Osteoblast (primary cell): Measurements from ENCODE around the gene KRTAP21-3. TPM values are rescaled to one million over a fixed set of nuclear protein-coding genes. Genes with fewer than 3 reads are reported as not detected.
"Not testable (repeated sequence)": the region's sequence is repeated elsewhere in the genome, so short reads cannot be mapped to it uniquely, and the experiment has no call there.

Experiments used
- DNase-seq: peaks from one replicate; pipeline ENCODE4 v3.0.0; 2011; ENCODE audit warnings: low spot score, mixed read lengths; ENCODE audit not compliant: insufficient read length; ENCODE audit errors: missing footprints
- H2AFZ ChIP-seq: 2 replicates; pipeline ENCODE4 v1.6.0; 2011; ENCODE audit warnings: mild to moderate bottlenecking, low read length
- H3K27ac ChIP-seq: 2 replicates; pipeline ENCODE4 v1.5.1; 2011; ENCODE audit warnings: mild to moderate bottlenecking, low read depth, low read length, moderate library complexity
- H3K27me3 ChIP-seq: 2 replicates; pipeline ENCODE4 v1.6.0; 2012; ENCODE audit warnings: mild to moderate bottlenecking, control low read depth, inconsistent platforms, low read length, moderate library complexity; ENCODE audit not compliant: insufficient read depth
- H3K36me3 ChIP-seq: 2 replicates; pipeline ENCODE4 v1.5.1; 2011; ENCODE audit warnings: mild to moderate bottlenecking, low read length, control low read depth, moderate library complexity; ENCODE audit not compliant: insufficient read depth
- H3K4me1 ChIP-seq: 2 replicates; pipeline ENCODE4 v1.5.1; 2011; ENCODE audit warnings: mild to moderate bottlenecking, low read length, control low read depth, moderate library complexity; ENCODE audit not compliant: insufficient read depth
- H3K4me2 ChIP-seq: 2 replicates; pipeline ENCODE4 v1.6.0; 2011; ENCODE audit warnings: mild to moderate bottlenecking, low read length; ENCODE audit not compliant: insufficient read depth
- H3K4me3 ChIP-seq: fragments of 200-600 bp; sonication (generic); 3 replicates; pipeline ENCODE4 v1.5.1; 2012; ENCODE audit warnings: mild to moderate bottlenecking, low read length, inconsistent platforms; ENCODE audit not compliant: insufficient read depth
- H3K79me2 ChIP-seq: 2 replicates; pipeline ENCODE4 v1.6.0; 2012; ENCODE audit warnings: mild to moderate bottlenecking, low read length, control low read depth, inconsistent platforms; ENCODE audit not compliant: insufficient read depth
- H3K9me3 ChIP-seq: 2 replicates; pipeline ENCODE4 v1.5.1; 2011; ENCODE audit warnings: low read depth, low read length, control low read depth
- H4K20me1 ChIP-seq: 2 replicates; pipeline ENCODE4 v1.6.0; 2012; ENCODE audit warnings: mild to moderate bottlenecking, low read length, control low read depth; ENCODE audit not compliant: insufficient read depth
- total RNA-seq: library from RNA; depleted of rRNA; stranded (reverse); fragments of >200 nt; gene quantifications from 2 replicates; pipeline ENCODE4 v1.2.3, GENCODE V29; 2012
- TF ChIP-seq, protein P1 (sequence below): IDR thresholded peaks from 2 replicates; pipeline ENCODE4 v1.5.1; 2011; ENCODE audit warnings: mild to moderate bottlenecking, low read depth, low read length, moderate library complexity; ENCODE audit errors: extremely low read depth

Gene KRTAP21-3, protein sequence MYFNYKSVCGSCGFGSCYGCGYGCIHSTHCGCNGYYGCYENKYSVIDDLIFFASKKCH
- total RNA-seq = not detected in 2 replicates

DNA sequence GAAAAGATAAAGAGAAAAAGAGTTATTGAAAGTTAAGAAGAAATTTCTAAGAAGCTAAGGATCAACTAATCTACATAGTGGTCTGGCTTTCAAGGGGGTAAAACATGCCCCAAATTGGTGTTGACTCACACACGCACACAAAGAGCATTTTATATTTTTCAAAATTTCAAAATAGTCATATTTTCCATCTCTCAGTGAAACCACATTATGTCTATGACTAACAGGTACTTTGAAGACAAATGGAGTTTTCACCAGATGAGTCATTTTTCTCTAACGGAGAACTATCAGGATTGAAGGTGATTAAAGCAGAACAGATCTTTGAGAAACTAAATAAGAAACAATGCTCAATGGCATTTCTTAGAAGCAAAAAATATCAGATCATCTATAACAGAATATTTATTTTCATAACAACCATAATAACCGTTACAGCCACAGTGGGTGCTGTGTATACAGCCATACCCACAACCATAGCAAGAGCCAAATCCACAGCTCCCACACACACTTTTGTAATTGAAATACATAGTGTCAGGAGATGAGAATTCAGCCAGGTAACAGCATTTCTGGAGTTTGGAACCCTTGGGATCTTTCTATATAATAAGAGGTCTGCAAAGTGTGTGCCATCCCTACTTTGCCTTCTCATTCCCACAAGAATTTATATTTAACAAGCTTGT, at the start of gene KRTAP21-3:
Gene KRTAP21-3 (minus strand): TSS at position 539 of the 671 bp plus-strand sequence. CDS start 18 bp downstream, at position 521.
- H4K20me1 ChIP-seq = no peaks in the 10 kb centered on the region
- H3K27ac ChIP-seq = no peak within 1 kb of the TSS
- no peaks in the 10 kb centered on the region for H3K36me3 ChIP-seq
- no peaks in the 10 kb centered on the region for H3K27me3 ChIP-seq
- no peak for DNase-seq
- no peaks in the 10 kb centered on the region for H3K4me1 ChIP-seq
- no peak within 1 kb of the TSS for H3K4me3 ChIP-seq
- TF ChIP-seq, protein P1, sequence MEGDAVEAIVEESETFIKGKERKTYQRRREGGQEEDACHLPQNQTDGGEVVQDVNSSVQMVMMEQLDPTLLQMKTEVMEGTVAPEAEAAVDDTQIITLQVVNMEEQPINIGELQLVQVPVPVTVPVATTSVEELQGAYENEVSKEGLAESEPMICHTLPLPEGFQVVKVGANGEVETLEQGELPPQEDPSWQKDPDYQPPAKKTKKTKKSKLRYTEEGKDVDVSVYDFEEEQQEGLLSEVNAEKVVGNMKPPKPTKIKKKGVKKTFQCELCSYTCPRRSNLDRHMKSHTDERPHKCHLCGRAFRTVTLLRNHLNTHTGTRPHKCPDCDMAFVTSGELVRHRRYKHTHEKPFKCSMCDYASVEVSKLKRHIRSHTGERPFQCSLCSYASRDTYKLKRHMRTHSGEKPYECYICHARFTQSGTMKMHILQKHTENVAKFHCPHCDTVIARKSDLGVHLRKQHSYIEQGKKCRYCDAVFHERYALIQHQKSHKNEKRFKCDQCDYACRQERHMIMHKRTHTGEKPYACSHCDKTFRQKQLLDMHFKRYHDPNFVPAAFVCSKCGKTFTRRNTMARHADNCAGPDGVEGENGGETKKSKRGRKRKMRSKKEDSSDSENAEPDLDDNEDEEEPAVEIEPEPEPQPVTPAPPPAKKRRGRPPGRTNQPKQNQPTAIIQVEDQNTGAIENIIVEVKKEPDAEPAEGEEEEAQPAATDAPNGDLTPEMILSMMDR = no peak
- no peak within 1 kb of the TSS for H2AFZ ChIP-seq
- H3K4me2 ChIP-seq = no peak within 1 kb of the TSS
- H3K79me2 ChIP-seq = no peaks in the 10 kb centered on the region
- no peaks in the 10 kb centered on the region for H3K9me3 ChIP-seq

DNA sequence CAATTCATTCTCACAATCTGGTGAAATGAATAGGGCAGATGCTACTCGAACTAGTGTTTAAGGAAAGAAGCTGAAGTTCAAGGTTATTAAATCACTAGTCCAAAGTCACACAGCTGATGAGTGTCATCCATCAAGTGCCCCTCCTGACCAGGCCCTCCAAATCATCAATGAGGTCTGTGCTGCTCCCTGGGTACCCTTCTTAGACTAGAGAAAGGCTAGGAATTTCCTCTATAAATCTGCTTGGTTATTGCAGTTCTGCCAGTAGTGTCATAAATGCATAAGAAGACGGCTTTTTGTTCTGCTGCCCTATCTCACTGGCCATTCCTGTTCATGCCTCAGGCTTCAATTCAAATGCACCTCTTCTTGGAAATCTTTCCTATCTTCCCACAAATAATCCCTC, 42.2 kb upstream of the KRTAP21-3 start:
- no peak overlapping the region for H3K4me3 ChIP-seq
- H2AFZ ChIP-seq = no peak overlapping the region
- H4K20me1 ChIP-seq = no peaks in the 10 kb centered on the region
- H3K79me2 ChIP-seq = no peaks in the 10 kb centered on the region
- no peak overlapping the region for H3K27ac ChIP-seq
- peaks cover 6% of the 10 kb centered on the region for H3K9me3 ChIP-seq
- DNase-seq = no peak
- TF ChIP-seq, protein P1 = no peak
- no peak overlapping the region for H3K4me2 ChIP-seq
- H3K36me3 ChIP-seq = no peaks in the 10 kb centered on the region
- no peaks in the 10 kb centered on the region for H3K27me3 ChIP-seq
- H3K4me1 ChIP-seq = no peaks in the 10 kb centered on the region

DNA sequence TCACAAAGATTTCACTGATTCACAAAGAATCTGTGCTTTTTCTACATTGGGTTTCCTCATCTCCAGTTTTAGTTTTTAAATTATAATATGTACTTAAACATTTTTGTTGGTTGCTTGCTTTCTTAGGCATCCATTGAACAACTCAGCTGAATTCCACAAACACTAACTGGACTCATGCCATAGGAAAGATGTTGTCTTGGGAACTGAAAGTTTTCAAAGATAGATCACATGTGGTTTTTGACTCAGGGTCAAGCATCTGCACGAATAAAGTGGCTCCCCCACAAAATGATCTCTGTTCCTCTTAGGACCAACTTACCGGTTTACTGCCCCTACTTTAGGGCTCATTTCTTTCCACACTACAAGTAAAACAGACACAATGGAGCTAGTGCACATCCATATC, 39.7 kb upstream of the KRTAP21-3 start:
- DNase-seq = no peak
- H3K4me1 ChIP-seq = no peaks in the 10 kb centered on the region
- no peaks in the 10 kb centered on the region for H4K20me1 ChIP-seq
- H3K27me3 ChIP-seq = no peaks in the 10 kb centered on the region
- H3K9me3 ChIP-seq = peaks cover 2% of the 10 kb centered on the region
- no peak overlapping the region for H3K4me3 ChIP-seq
- H3K27ac ChIP-seq = no peak overlapping the region
- H2AFZ ChIP-seq = no peak overlapping the region
- no peaks in the 10 kb centered on the region for H3K36me3 ChIP-seq
- no peak overlapping the region for H3K4me2 ChIP-seq
- TF ChIP-seq, protein P1 = no peak
- H3K79me2 ChIP-seq = no peaks in the 10 kb centered on the region

DNA sequence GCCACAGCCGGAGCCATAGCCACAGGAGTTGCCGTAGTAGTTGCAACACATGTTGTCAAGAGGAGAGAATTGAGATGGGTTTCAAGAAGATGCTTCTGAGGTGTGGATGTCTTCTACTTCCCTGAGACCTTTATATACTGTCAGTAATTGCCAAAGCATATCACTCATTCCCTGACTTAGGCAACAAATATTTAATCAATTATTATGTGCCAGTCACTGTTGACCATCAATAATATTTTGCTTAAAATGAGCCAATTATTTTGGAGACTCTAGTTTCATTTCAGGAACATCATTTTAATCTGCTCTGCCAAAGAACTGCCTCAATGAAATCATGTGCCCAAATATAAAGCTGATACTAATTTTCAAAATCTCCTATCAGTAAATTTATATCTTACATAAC, 36.8 kb upstream of the KRTAP21-3 start, which contains the start of gene KRTAP21-1:
Gene KRTAP21-1 (minus strand): TSS at position 101 of the 400 bp plus-strand sequence. CDS start 50 bp downstream, at position 51.
- H3K36me3 ChIP-seq = not testable (repeated sequence)

More for the DNA sequence above, 36.8 kb upstream of the KRTAP21-3 start, which contains the start of gene KRTAP21-1:
- H3K79me2 ChIP-seq, H3K4me3 ChIP-seq, H2AFZ ChIP-seq, H3K9me3 ChIP-seq, DNase-seq, H3K4me1 ChIP-seq, H3K4me2 ChIP-seq, H4K20me1 ChIP-seq, H3K27me3 ChIP-seq, H3K27ac ChIP-seq: not testable (repeated sequence)
